HG02870 (cell line): Measurements from ENCODE around the gene MSANTD1.

ENCODE experiments used
- ATAC-seq: cut with Tn5 transposase; IDR thresholded peaks from one replicate; pipeline ENCODE4 v1.9.1; 2021; ENCODE audit warnings: mild to moderate bottlenecking, moderate library complexity; ENCODE audit not compliant: unreplicated experiment

The MSANTD1 gene

GRCh38 chr4:3247399-3248177, 1.4 kb upstream of the MSANTD1 start:
- no peak for ATAC-seq

GRCh38 chr4:3248178-3248480, 830 bp upstream of the MSANTD1 start:
- no peak for ATAC-seq

DNA sequence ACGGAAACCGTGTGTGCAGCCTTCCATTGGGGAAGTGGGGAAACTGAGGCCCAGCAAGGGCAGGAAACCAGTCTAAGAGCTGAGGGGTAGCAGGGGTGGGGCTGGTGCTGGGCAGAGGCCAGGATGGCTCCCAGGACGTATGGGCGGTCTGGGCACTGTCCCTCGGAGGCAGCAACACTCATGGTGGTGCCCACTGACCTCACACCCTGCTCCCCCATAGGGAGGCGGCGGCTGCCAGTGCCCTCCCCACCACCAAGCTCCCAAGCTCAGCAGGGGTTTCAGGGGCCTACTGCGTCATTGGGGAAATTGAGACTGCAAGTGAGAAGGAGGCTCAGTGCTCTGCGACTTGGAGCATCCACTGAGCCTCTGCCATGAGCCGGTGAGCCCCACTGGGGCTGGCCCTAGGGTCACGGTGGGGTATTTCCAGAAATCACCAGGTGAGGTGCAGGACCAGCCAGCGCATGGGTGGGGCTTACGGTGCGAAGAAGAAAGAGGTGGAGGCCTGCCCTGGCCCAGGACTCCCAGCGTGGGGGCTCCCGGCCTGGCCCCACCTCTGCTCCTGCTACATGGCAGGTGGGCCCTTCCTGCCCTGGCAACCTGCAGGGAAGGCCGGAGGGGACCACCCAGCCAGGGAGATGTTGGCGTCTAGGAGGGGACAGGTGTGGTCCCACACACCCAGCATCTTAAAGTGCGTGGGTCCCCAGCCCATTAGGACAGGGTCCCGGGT, 915 bp downstream of the MSANTD1 start:
- no peak for ATAC-seq

DNA sequence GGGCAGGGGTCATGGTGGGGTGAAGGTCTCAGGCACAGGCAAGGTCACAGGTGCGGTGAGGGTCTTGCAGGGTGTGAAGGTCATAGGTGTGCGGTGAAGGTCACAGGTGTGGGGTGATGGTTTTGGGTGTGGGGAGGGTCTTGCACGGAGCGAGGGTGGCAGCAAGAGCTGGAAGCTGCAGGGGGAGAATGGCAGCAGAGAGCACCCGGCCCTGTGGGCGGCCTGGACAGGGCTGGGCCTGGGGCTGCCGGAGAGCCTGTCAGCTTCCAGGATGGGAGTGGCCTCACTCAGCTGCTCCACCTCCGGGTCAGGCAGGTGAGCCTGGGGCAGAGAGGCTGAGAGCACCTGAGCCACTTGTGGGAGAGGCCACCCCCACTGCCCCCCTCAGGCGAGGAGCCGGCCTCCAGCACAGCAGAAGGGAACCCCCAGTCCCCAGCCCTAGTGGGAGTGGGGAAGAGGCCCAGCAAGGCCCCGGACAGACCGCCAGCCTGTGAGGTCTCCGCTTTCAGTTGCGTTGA, 1.5 kb downstream of the MSANTD1 start:
- ATAC-seq, result no peak

- no peak for ATAC-seq
Measured at GRCh38 chr4:3250956-3251690, 2.2 kb downstream of the MSANTD1 start.

DNA sequence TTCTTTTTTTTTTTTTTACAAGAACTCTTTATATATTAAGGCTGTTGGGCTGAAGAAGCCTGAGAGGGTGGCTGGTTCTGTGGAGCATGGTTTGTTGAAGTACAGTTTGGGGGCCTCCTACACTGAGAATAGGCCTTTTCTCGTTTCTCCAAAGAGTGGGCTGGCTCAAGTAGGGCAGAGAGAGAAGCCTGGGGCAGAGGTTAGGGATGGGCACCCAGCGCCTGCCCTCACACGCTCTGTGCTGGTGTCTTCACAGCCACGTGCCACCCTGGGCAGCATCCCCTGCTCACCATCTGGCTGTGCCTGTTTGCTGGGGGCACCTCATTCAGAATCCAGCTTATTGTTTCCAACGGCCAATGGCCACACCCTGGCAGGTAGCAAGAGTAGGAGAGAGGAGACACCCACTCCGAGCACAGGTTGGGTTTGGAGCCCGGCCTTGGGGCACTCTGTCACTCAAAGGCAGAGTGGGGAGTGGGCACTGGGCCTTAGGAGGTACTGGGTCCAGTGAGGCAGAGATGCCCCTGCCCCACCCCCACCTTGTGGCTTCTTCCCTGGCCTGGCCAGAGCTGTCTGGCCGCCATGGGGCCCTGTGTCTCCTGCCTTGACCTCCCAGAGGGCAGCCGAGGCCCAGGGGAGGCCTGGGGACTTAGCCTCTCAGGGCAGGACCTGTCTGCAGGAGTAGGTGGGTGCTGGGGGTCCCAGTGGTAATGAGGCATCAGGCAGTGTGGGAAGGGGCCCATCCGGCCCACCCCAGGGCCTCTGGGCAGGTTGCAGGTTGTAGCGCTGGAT, 2.9 kb downstream of the MSANTD1 start:
- ATAC-seq, result no peak

DNA sequence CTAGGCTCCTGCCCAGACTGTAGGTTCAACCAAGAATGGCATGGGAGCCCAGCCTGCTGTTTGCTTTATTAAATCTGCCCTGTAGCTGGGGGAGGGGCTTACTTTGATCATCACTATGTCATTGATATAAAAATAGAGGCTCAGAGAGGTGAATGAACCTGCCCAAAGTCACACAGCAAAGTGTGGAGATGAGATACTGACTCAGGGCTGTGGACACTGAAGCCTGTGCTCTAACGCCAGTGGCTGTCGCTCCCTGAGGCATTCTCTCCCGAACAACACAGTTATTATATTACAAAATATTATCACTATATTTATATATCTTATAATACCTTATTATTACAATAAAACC, 3.5 kb downstream of the MSANTD1 start:
- ATAC-seq, result no peak

- no peak for ATAC-seq
Measured at GRCh38 chr4:3252831-3253641, 4.1 kb downstream of the MSANTD1 start.

- no peak for ATAC-seq
Measured at GRCh38 chr4:3253808-3254207, 4.8 kb downstream of the MSANTD1 start.

DNA sequence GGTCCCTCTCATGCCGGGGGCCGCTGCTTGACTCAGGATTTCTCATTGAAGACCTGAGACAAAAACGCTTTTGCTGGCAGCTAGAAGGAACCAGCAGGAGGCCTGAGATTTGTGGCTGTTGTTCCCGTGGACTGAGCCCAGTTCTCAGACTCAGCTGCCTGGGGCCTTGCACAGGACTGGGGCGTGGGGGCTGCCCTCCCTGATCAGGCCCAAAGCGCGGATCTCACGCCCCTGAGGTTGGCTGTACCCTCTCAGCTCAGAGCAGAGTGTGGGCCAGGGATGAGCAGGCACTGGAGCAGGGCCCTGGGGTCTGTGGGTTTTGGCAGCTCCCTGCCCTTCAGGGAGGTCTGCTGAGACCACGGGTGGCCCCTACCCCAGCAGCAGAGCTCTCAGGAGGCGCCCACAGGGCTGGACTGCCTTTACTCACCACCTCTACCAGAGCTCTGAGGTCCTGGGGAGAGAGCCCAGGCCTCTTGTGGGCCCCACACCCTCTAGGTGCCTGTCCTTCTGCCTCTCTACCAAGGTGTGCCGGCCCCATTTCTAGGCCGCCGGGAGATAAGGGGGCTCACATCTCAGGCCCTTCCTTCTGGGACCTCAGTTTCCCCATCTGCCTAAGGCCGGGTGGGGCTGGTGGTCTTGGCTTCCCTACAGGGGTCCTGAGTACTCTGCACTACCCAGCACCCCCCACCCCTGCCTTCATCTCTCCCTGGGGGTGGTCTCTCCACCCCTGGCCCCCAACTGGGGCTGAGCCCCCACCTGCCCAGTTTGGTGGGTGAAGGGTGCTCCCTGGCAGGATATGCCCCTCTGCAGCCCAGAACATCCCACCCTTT, 5.6 kb downstream of the MSANTD1 start:
- ATAC-seq, result no peak

GRCh38 chr4:3255611-3256186, 6.7 kb downstream of the MSANTD1 start:
- ATAC-seq, result no peak

GRCh38 chr4:3256230-3257102, 7.5 kb downstream of the MSANTD1 start:
- no peak for ATAC-seq

DNA sequence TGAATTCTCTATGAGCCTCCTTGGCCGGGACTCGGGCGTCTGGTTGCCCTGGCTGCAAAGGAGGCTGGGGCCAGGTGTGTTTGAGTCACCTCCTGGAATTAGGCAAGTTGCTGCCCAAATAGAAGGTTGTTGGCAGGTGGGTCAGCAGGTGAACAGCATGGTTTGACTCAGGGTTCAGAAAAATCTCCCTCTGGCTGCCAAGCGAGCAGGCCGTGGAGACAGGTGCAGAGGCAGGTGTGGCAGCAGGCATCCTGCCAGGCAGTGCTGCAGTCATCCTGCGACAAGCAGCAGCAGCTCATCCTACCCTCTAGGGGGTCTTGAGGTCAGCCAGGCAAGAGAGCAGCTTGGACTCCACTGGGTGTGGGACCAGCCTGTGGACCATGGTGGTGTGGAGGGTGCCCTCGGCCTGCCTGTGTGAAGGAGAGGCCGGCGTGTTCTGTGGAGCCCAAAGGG, 8.2 kb downstream of the MSANTD1 start:
- no peak for ATAC-seq

- ATAC-seq, result no peak
Measured at GRCh38 chr4:3257556-3258482, 8.9 kb downstream of the MSANTD1 start.

DNA sequence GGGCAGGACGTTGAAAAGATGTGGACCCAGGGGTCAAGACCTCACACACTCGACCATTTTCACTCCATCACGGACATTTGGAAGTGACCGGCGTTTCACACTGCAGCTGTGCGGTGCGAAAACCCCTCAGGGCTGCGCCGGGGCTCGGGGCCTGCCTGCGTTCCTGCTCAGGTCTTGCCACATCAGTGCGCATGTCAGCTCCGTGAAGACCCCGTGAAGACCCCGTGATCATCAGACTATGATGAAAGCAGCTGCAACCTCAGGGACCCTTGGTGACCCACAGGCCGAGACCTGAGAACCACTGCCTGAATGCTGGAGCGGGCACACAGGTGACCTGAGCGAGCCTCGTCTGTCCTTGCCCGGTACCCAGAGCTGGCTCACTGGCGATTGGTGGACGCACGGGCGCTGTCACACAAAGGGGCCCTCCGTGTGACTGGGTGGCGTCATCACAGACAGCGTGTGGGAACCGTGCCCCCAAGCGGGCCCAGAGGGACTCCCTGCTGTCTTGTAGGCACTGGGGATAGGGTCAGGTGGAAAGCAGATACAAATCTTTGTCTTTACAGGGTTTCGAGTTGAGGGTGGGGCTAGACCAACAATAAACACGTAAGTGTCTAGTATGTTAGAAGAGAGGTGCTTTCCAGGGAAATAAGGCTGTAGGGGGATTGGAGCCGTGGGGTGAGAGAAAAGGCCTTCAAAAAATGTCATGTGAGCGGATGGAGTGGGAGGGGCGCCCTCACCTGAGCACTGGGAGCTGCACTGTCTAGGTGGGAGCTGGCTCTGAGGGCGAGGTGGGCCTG, 12.7 kb downstream of the MSANTD1 start:
- ATAC-seq, result no peak
